Natural killer cell (primary cell): ENCODE measurements around the gene NELL2. TPM values are rescaled to one million over a fixed set of nuclear protein-coding genes. Genes with fewer than 3 reads are reported as not detected.

Experiments
- ATAC-seq, 3 donors: fragments of 150-1000 bp in 2 of 3; fragments of 200-7000 bp in 1 of 3; cut with Tn5 transposase; 1 replicate in 1 of 3; 2 replicates in 2 of 3; pipeline ENCODE4 v1.10.0; 2021; ENCODE audit warnings: mild to moderate bottlenecking in 2 of 3, moderate library complexity in 2 of 3
- DNase-seq, 2 donors: peaks; one replicate each; pipeline versions ENCODE4 v3.0.0 to v3.0.0-alpha.2; 2013 to 2021; ENCODE audit warnings: mixed read lengths in 1 of 2
- H3K27ac ChIP-seq: one replicate; pipeline ENCODE4 v1.5.1; 2013; ENCODE audit warnings: mild to moderate bottlenecking, low read length
- H3K27me3 ChIP-seq: one replicate; pipeline ENCODE4 v1.6.1; 2013; ENCODE audit warnings: low read length; ENCODE audit not compliant: control insufficient read depth, insufficient read depth
- H3K36me3 ChIP-seq: one replicate; pipeline ENCODE4 v1.6.1; 2013; ENCODE audit warnings: low read length; ENCODE audit not compliant: control insufficient read depth, insufficient read depth
- H3K4me1 ChIP-seq: one replicate; pipeline ENCODE4 v1.6.1; 2013; ENCODE audit warnings: low read length; ENCODE audit not compliant: control insufficient read depth, insufficient read depth
- H3K4me3 ChIP-seq: one replicate; pipeline ENCODE4 v1.5.1; 2013; ENCODE audit warnings: low read length
- H3K9me3 ChIP-seq: one replicate; pipeline ENCODE4 v1.6.1; 2013; ENCODE audit warnings: low read length; ENCODE audit not compliant: control insufficient read depth, insufficient read depth
- H3K27ac Mint-ChIP-seq, 2 donors: one replicate each; pipeline ENCODE4 v1.8.0; 2022; ENCODE audit warnings: mild to moderate bottlenecking in 2 of 2, mixed read lengths in 2 of 2, moderate library complexity in 1 of 2
- H3K27me3 Mint-ChIP-seq, 2 donors: one replicate each; pipeline ENCODE4 v1.8.0; 2022; ENCODE audit warnings: low read depth in 2 of 2, mixed read lengths in 2 of 2
- H3K36me3 Mint-ChIP-seq: one replicate; pipeline ENCODE4 v1.8.0; 2022; ENCODE audit warnings: mixed read lengths
- H3K4me1 Mint-ChIP-seq, 2 donors: one replicate each; pipeline ENCODE4 v1.8.0; 2022; ENCODE audit warnings: mixed read lengths in 2 of 2
- H3K4me3 Mint-ChIP-seq: one replicate; pipeline ENCODE4 v1.8.0; 2022; ENCODE audit warnings: mild to moderate bottlenecking, moderate library complexity, mixed read lengths
- H3K9me3 Mint-ChIP-seq, 2 donors: one replicate each; pipeline ENCODE4 v1.8.0; 2022; ENCODE audit warnings: mixed read lengths in 2 of 2
- CTCF ChIP-seq: fragments of 200-600 bp; IDR thresholded peaks from one replicate; pipeline ENCODE4 v1.8.0; 2022; ENCODE audit warnings: antibody characterized with exemption
- WGBS: methylation state at CpG from one replicate; pipeline ENCODE4 v1.1.7; 2013; ENCODE audit warnings: missing lambda C conversion rate; ENCODE audit not compliant: insufficient coverage; 5-methylcytosine and 5-hydroxymethylcytosine counted together
- intact Hi-C: fragments of 100-400 bp; cut with micrococcal nuclease; formaldehyde crosslinking; loops from one replicate; pipeline ENCODE4 v1.14.2; 2022
- total RNA-seq, 4 donors: library from RNA; stranded (reverse); fragments of 120-200 nt in 1 of 4; gene quantifications; one replicate each; pipeline versions ENCODE4 v1.2.3 to v1.2.4, GENCODE V29; 2013 to 2022

Gene NELL2
- total RNA-seq, 3 donors from 2014 or later (not counting 1 experiment from before 2014, with no cell fraction given): 5.8 to 15.3 (median 14.0) TPM

- Mint-ChIP-seq H3K27ac (no peak overlapping the region), H3K36me3 (no peaks in the 10 kb centered on the region), H3K27me3 (no peaks in the 10 kb centered on the region), H3K9me3 (peaks cover 5 to 10% of the 10 kb centered on the region in 2 donors), H3K4me1 (no peaks in the 10 kb centered on the region), H3K4me3 (no peak overlapping the region)
- DNase-seq (no peak), ATAC-seq (no peak)
- 90% methylated on average over 5 of the region's 6 CpGs for WGBS
- intact Hi-C loops: no loop called here
- no peaks in the 10 kb centered on the region for H3K4me1 ChIP-seq
- no peak for TF ChIP-seq CTCF
- no peak overlapping the region for H3K27ac ChIP-seq
- H3K4me3 ChIP-seq: no peak overlapping the region
- H3K27me3 ChIP-seq: no peaks in the 10 kb centered on the region
- no peaks in the 10 kb centered on the region for H3K36me3 ChIP-seq
- H3K9me3 ChIP-seq: no peaks in the 10 kb centered on the region
Measured at GRCh38 chr12:44570036-44570583, 306.0 kb downstream of the NELL2 start.

- Histone ChIP-seq H3K36me3 (no peaks in the 10 kb centered on the region), H3K27ac (no peak overlapping the region), H3K27me3 (no peaks in the 10 kb centered on the region), H3K4me1 (no peaks in the 10 kb centered on the region), H3K9me3 (no peaks in the 10 kb centered on the region), H3K4me3 (no peak overlapping the region)
- Mint-ChIP-seq H3K36me3 (no peaks in the 10 kb centered on the region), H3K27ac (no peak overlapping the region), H3K4me1 (no peaks in the 10 kb centered on the region), H3K27me3 (no peaks in the 10 kb centered on the region), H3K4me3 (no peak overlapping the region), H3K9me3 (peaks cover 6 to 11% of the 10 kb centered on the region in 2 donors)
- TF ChIP-seq CTCF: no peak
- ATAC-seq: no peak
- 94% methylated on average over 4 of the region's 5 CpGs for WGBS
- intact Hi-C loops: no loop called here
- DNase-seq: no peak
Measured at GRCh38 chr12:44565163-44565562, 311.0 kb downstream of the NELL2 start.

GRCh38 chr12:44563486-44563885 lies 312.6 kb downstream of the NELL2 start:
- Histone ChIP-seq H3K9me3 (no peaks in the 10 kb centered on the region), H3K4me3 (no peak overlapping the region), H3K4me1 (no peaks in the 10 kb centered on the region), H3K27ac (no peak overlapping the region), H3K27me3 (no peaks in the 10 kb centered on the region), H3K36me3 (no peaks in the 10 kb centered on the region)
- intact Hi-C loops: no loop called here
- DNase-seq: no peak
- no peaks in the 10 kb centered on the region for H3K27me3 Mint-ChIP-seq
- no peaks in the 10 kb centered on the region for H3K36me3 Mint-ChIP-seq
- ATAC-seq: no peak
- peaks cover 11 to 18% of the 10 kb centered on the region in 2 donors for H3K9me3 Mint-ChIP-seq
- no peak overlapping the region for H3K27ac Mint-ChIP-seq
- H3K4me1 Mint-ChIP-seq: no peaks in the 10 kb centered on the region
- no CpG with 5 or more reads among the region's 4 CpGs for WGBS
- H3K4me3 Mint-ChIP-seq: no peak overlapping the region
- TF ChIP-seq CTCF: no peak
